Activated effector memory CD4-positive, alpha-beta T cell treated with anti-CD3 and anti-CD28 coated beads, Interleukin-2, amount 50 U/mL, for 16 hours (primary cell): ENCODE measurements around the gene CASQ2.

ENCODE experiments used
- DNase-seq: peaks from one replicate; pipeline ENCODE4 v3.0.0-alpha.2; 2020

Gene CASQ2

DNA sequence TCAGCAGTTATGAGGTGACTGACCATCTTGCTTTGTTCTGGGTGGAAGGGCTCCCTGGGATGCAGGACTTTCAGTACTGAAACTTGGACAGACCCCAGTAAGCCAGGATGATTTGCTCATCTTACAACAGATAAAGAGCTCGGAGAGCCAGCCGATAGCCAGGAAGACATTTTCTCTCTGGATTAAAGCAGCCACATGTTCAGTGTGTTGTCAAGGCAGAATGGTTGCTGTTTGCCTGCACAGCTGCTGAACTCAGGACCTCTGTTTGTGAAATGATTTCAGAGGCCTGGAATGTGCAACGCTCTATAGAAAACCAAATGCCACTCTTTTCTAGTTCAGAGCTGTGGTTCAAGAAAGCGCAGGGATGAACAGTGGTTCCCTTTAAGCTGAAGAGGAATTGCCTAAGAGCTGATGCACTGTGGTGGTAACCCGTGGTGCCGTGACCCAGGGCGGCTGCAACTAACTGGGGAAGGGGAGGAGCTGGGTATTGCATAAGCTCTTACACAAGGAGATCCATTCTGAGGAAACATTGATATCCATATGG lies 40.7 kb downstream of the CASQ2 start:
- DNase-seq = no peak

DNA sequence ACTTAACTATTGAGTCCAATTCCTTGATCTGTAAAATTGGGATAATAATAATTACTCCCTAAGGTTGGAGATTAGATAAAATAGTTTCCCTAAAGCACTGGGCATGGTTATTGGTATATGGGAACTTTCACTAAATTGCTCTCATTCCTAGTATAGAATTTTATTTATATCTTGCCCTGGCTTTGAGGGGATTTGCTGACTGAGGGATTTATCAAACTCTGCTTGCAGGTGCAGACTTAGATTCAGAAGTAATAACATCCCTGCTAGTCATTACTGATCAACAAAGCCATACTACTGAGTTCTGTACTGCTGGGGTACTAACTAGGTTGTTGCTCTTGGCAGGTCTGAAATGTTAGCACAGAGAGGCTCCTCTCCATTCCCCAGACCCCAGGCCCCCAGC lies 41.9 kb downstream of the CASQ2 start:
- no peak for DNase-seq

DNA sequence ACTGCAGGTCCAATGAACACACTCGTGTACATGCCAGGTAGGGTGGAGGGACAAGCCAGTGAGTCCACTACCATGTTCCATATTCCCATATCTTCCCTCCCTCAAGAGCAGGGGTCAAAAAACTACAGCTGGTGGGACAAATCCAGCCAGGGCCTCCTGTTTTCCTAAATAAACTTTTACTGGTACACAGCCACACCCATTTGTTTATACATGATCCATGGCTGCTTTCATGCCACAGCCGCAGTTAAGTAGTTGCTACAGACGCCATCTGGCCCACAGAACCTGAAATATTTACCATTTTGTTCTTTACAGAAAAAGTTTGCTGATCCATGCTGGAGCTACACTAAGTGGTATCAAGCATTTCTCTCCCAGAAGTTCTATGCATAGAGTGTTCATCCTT lies 42.4 kb downstream of the CASQ2 start:
- no peak for DNase-seq

DNA sequence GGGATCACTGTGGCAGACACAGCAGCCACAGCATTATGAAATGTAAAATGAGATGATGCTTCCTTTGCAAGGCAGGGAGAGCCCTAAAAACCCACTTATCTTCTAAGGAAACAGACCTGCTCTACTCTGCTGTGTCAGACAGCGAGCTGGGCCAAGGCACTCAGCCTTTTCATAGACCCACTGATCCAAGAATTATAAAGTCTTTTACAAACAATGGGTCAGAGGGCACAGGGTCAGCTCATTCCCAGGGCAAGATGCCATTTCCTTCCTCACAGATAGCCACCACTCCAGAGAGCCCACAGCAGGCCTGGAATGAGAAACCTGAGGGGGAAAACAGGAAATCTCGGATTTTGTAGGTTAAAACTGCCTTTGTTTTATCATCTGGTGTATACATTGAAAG lies 42.9 kb downstream of the CASQ2 start:
- DNase-seq = no peak

DNA sequence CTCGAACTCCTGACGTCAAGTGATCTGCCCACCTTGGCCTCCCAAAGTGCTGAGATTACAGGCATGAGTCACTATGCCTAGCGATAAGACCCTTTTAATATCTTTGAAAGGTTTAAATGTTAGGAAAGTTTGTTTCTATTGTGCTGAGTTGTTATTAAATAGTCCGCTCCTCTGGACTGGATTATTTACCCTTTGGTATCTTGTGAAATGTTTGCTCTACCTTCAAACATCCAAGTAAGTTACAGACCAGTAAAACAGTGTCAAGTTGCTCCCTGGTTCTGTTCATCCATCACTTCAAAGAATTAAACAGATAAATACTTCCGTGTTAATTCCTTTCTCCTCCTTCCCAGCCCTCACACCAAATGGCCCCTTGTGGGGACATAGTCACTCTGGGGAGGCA lies 44.8 kb downstream of the CASQ2 start:
- no peak for DNase-seq

DNA sequence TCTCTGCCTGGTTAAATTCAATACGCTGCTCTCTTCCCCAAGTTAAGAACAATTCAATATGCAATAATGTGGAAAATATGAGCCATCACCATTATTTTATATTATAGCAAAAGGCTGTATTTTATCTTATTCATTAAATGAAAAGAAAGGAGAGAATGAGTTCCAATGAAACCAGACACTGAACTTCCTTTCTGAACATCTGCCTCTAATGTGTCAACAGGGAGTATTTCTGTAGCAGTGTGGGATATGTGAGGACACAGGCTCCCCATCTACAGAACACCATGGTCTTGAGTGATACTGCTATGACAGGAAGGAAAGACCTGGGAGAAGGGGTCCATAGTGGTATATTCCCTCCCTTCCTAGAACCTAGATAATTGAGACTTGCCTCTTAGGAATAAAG lies 46.3 kb downstream of the CASQ2 start:
- DNase-seq = no peak

DNA sequence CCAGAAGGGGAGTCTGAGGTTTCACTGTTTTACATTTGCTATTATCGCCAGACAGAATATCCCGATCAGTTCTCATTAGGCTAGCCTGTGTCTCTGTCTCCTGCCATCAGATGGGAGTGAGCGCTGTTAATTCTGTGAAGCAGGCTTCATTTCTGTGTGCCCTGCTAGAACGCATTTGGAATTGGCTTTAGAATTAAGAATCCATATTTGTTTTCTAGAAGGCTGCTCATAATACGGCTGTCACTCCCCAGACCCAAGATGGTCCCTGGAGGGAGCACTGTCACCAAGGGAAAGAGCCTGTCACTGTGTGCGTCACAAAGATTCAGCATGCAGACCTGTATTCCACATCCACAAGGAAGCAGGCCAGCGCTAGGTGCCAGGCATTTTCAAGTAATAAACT lies 49.2 kb downstream of the CASQ2 start:
- DNase-seq = no peak

DNA sequence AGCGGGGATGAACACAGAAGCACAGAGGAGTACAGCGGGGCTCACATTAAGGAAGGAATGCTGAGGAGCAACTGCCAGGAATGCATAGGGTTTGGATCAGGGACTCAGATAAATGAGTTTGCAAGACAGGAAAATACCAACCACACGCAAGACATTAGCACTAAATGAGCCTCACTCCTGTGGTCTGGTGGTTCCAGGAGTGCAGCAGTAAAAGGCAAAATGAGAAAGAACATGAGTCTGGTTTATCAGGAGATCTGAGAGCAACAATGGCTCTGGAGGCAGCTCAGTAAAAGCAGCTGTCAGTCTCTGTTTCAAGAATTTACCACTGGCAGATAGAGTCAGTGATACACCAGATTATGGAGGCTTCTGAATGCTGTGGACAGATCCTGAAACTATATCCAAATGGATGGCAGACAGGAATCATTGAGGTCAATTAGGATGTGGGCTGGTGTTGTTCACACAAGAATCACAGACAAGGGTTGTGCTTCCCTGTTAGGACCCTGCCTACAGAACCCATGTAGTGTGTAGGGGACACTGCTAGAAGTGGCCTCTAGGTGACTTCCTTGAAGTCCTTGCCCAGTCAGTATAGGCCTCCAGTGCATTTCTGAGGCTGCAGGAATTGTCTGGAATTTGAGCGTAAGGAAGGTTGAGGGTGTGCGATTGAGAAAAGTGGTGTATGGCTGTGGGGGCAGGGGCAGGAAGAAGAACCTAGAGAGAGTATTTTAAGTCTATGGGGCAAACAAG lies 50.3 kb downstream of the CASQ2 start:
- no peak for DNase-seq

DNA sequence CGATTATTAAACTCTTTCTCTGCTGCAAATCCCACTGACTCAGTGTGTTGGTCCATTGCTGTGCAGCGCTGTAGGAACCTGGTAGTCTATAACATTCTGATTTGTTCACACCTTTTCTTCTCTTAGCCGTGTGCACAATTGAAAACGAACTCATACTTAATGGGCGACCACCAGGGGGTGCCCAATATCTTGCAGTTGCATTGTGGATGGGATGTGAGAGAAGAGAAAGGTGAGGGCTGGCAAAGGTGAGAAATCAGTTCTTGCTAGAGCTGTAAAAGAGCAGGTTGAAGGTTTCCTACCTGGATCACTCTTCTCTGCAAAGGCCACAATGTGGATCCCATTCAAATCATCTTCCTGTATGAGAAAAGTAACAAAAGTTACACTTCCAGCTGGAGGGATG lies 51.0 kb downstream of the CASQ2 start:
- DNase-seq = no peak

DNA sequence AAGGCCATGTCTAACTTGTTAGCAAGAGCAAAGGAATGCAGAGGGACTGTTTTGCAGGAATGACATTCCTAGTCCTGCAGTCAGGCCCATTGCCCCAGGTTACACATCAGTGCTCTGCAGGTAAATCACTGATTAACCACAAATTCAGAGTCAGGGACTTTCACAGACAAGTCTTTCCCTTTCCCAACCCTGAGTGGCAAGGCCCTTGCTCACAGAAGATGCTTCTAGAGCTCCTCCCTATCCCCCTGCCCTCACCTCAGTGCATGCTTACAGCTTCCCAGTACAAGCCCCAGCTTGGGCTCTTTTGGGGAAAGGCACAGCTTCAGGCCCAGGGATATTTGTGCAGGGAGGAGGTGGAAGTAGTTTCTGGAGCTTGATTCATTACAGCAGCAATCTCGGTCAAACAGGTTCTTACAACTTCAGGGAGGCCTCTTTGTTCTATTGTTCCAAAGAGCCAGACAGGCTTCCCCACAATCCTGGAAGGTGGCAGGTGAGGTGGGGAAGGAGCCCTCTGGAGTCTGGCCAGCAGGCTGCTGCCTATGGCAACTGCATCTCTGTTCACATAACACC lies 53.9 kb downstream of the CASQ2 start:
- no peak for DNase-seq

DNA sequence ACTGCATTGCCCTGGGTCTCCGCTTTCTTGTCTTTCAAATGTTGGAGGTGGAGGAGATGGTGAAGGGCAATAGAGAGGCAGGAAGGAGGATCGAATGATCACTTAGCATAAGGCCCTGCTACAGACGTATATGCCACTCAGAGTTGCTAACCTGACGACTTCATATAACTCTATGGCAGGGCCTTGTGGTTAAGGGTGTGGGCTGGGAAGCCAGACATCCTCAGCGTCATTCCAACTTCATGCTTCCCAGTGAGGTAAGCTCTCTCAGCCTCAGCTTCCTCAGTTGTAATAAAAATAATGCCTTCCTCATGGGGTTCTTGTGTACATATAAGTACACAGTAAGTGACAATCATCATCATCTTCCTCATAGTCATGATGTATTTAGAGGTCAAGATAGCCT lies 54.6 kb downstream of the CASQ2 start:
- DNase-seq = no peak

DNA sequence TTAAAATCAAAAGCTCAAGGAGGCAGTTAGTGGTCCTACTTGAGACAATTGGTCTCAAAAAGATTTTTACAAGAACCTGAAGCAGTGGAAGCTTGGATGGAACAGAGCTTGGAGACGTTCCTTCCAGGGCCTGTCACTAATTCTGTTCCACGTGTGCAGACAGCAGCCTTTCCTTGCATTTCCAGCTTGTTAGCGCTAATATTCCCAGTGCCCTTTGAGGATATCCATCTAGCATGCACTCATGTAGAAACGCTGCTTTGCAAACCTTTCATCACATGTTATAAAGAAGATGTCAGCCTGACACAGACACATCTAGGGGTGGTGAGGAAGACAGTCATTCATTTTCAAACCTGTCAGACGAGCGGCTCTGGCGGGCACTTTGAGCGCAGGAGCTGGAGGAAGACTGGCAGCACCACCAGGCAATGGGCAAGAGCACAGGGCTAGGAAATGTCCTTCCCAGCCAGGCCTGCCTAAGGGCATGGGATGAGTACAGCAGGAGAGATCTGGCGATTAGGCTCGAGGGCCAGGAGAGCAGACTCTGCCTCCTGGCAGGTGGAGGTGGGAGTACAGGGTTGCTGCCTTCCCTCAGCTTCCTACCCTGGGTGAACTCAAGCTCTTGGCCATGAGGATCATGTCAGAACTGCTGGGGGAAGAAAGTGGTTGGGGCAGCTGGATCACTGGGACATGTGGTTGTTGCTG lies 55.5 kb downstream of the CASQ2 start:
- no peak for DNase-seq

DNA sequence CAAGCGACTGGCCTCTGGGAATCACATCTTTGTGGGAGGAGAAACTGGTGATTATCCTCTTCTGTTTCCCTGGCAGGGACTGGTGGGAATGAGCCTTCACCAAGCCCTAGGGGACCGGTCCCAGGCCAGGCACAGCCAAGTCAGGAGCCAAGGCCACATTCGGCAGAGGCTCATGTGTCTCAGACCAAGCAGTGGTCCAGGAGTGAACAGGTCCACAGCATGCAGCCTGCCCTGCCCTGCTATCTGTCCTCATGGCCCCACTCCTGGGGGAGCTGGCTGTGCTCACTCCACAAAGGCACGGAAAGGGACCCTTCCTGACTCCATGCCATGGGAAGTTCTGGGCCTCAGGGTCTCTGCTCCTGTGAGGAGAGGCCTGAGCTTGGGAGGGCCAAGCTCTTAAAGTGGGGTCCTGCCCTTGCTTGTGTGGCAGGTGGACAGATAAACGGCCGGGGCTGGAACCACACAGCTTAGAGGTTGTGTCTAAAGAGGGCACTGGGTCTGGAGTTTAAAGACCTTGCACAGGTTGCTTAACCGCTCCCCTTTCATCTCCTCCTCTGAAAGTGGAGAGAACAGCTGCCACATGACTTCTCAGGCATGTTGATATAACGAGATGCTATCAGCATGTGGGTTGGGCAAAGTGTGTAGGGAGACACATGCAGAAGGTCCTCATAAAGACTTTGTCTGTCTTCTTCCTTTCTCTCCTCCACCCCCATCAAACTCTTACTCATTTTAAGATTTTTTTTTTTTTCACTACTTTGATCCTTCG lies 57.5 kb downstream of the CASQ2 start:
- DNase-seq = no peak

DNA sequence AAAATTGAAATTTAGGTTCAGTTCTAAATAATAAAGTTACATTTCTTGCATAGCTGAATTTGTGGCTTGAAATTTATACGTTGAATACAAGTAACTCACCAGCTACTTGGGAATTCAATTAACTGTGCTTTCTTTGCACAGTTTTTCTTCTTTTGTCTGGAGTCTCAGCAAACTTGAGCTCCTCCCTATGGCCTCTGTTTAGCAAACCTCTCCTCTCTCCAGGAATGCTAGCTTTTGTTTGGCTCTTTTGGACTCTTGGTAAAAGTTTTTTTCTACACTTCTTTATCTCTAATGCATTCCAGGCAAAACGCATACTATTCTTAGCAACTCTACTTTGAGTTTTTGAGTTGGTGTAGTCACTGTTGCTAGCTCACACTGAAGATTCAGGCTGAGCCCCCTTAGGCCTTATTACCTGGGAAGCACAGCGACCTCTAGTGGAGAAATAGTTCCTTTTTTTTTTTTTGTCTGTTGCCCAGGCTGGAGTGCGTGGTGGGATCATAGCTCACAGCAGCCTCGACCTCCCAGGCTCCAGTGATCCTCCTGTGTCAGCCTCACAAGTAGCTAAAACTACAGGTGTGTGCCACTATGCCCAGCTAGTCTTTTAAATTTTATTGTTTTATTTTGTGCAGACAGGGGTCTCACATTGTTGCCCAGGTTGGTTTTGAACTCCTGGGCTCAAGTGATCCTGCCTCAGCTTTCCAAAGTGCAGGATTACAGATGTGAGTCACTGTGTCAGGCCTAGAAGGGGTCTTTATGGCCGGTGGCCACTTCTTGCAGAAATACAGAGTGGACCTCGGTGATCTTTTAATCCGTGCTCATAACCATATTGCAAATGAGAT lies 61.7 kb downstream of the CASQ2 start:
- DNase-seq = no peak

DNA sequence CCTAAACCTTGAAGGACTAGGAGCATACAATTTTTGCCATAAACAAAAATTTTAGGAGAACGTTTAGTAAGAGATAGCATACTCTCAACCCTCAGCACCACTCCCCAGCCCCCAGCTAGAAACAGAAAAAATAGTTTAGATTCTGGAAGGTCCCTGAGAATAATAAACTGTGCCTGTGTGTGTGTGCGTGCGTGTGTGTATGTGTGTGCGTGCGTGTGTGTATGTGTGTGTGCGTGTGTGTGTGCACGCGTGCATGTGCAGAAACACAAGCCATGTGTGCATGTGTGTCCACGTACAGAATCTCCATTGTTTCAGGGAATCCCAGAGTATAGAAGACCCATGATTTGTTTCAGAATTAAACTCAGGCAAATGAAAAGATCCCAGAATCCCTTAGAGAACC lies 62.6 kb downstream of the CASQ2 start:
- DNase-seq = no peak

DNA sequence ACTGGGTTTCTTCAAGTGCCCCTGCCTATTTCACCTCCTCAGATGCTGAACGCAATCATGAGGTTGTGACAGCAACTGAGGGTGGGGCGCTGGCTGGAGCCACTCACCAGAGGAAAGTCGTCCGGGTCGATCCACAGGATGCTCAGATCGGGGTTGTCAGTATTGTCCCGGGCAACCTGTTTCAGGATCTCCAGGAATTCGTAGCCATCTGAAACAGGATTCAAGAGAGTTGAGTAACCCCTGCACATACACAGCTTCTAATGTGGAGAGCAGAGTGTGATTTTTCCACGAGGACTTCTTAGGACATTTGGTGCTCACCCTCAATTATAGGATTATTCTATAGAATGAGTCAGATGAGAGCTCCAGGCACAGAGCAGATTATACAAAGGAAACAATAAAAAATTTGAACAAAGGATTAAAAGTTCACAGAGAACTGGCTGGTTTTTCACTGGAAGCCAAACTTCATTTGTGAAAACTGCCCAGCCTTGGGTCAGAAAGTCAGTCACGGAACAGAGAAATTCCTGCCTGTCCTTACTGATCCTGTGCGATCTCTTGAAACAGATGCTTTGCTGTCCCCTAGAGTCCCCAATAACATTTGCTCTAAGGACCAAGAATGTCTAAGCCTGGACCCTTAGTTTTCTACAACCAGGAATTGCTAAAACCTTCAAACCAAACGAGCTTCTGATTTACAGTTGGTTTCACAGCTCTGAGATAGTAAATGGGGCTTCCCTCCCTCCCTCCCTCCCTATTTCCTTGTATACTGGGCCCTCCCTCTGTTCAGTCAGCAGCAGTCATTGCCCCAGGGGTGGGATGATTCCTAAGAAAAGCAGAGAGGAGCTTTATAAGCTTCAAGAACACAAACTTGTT lies 63.2 kb downstream of the CASQ2 start:
- DNase-seq = no peak

DNA sequence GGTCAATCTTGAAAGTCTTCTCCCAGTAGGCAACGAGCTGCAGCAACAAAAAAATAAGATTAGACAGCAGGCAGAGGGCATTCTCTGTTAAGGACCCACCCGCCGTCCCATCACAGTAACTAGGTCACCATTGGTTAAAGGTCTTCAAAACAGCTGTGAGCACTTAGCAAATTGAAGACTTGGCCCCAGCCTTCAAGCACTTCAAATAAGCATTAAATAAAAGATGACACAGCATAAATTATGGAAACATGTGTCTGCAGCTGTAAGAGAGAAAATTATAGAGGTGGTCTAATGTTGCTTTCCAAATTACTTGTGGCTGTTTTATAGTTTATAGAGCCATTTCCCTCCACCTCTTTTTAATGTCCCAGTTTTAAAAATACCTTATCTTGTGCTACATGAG lies 65.6 kb downstream of the CASQ2 start:
- DNase-seq = no peak

DNA sequence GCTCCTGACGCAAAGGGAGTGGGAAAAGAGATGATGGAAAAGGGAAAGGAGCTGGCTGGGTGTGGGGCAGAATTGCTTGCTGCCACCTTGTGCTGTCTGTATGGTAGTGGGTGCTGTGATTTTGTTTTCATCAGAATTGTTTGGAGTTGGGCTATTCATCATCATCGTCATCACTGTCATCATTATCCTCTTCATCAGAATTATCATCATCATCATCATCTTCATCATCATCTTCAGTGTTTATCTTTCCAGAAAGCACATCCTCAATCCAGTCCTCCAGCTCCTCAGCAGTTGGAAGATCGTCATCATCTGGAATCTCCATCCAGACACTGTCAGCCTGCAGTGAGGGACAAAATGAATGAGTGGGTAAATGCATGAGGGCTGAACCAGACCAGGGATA lies 67.4 kb downstream of the CASQ2 start:
- DNase-seq = no peak

DNA sequence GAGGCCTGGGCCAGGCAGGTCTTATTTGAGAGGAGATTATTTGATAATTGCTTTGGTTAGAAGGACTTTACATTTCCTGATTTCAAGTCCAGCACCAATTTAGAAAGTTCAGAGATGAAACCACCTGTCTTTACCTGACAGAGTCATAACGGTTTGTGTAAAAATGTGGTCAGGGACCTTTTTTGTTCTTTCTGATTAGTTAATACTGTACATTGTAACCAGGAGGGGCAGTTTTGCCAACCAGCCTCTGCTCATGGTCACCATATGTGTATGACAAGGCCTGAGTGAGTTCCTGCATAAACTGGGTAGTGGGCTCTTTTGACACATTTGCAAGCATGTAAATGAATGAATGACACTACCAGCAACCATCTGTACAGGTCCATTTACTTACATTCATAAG lies 70.9 kb downstream of the CASQ2 start:
- DNase-seq = no peak

DNA sequence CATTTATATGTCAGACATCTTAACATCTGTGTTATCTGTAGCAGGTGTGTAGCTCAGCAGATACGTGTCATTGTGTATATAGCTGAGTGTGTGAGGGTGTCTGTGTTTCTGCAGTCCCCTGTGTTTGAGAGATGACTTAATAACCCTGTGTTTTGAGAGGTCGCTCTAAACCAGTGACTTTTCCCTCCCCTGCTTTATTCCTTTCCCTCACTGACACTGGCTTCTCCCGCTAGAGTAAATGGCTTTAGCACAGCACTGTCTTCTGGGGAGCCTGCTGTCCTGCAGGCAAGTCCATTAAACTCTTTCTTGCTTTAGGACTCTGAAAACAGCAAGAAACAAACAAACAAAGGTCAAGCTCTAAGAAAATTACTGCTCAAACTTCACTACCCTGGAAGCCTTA lies 73.7 kb downstream of the CASQ2 start:
- no peak for DNase-seq

DNA sequence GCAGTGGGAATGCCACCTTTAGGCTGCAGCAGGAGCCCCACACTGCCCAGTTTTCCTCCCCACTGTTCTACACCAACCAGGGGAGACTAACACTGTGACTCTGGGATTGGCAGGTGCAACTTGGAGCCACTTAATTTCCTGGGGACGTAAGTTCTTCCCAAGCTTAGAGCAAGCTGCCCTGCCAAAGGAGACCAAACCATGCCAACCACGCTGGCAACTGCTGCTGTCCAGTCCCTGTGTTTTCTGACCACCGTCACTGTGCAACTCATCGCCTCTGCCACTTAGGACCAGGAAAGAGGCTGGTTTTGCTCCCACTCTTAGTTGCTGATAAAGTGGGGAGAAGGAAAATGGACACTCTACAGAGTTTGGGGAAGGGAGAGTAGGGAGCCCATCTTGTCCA lies 76.3 kb downstream of the CASQ2 start:
- no peak for DNase-seq

DNA sequence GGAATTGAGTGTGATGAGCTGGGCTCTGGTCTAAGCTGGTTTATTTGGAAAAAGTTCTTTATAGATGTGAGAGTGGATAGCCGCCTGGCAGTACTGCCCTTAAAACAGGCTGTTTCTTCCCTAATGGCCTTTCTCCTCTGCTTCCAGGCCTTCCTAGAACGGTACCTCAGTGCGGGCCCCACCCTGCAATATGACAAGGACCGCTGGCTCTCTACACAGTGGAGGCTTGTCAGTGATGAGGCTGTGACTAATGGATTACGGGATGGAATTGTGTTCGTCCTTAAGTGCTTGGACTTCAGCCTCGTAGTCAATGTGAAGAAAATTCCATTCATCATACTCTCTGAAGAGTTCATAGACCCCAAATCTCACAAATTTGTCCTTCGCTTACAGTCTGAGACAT lies 77.5 kb downstream of the CASQ2 start:
- DNase-seq = no peak
